Prostate gland (tissue), 2 donors: ENCODE results near the gene SGK2.

ENCODE experiments used
- CTCF ChIP-seq, 4 experiments: fragments of 200-600 bp in 2 of 4; fragments of 450-650 bp in 2 of 4; sonication (generic) in 2 of 4; IDR thresholded peaks; 1 replicate in 3 of 4; 2 replicates in 1 of 4; pipeline ENCODE4 v1.5.1; 2016 to 2019; ENCODE audit warnings: antibody characterized with exemption in 4 of 4, mild to moderate bottlenecking in 2 of 4, moderate library complexity in 2 of 4
- POLR2A ChIP-seq: fragments of 450-650 bp; IDR thresholded peaks from one replicate; pipeline ENCODE4 v1.6.1; 2016; ENCODE audit warnings: antibody characterized with exemption, mild to moderate bottlenecking
- POLR2AphosphoS5 ChIP-seq: sonication (generic); formaldehyde crosslinking; IDR thresholded peaks from one replicate; pipeline ENCODE4 v1.6.1; 2017; ENCODE audit warnings: antibody characterized with exemption

GRCh38 chr20:43536817-43537440, 21.9 kb upstream of the SGK2 start:
- TF ChIP-seq CTCF (IDR thresholded peaks at IDR 0.05) (no peak), POLR2AphosphoS5 (no peak), POLR2A (no peak)
